22Rv1 (cell line): ENCODE measurements around the gene DLG4.
A peak's percentile ranks its signal among the peaks of the same experiment; 100 is the strongest.

ENCODE experiments used
- H3K27ac ChIP-seq: fragments of 450-650 bp; 2 replicates; pipeline ENCODE4 v1.5.1; 2017
- CTCF ChIP-seq: fragments of 450-650 bp; IDR thresholded peaks from 2 replicates; pipeline ENCODE4 v1.5.1; 2017; ENCODE audit warnings: mild to moderate bottlenecking
- ZFX ChIP-seq: fragments of 450-650 bp; IDR thresholded peaks from 2 replicates; pipeline ENCODE4 v1.6.1; 2017; ENCODE audit warnings: antibody characterized with exemption, borderline replicate concordance

DLG4 gene

DNA sequence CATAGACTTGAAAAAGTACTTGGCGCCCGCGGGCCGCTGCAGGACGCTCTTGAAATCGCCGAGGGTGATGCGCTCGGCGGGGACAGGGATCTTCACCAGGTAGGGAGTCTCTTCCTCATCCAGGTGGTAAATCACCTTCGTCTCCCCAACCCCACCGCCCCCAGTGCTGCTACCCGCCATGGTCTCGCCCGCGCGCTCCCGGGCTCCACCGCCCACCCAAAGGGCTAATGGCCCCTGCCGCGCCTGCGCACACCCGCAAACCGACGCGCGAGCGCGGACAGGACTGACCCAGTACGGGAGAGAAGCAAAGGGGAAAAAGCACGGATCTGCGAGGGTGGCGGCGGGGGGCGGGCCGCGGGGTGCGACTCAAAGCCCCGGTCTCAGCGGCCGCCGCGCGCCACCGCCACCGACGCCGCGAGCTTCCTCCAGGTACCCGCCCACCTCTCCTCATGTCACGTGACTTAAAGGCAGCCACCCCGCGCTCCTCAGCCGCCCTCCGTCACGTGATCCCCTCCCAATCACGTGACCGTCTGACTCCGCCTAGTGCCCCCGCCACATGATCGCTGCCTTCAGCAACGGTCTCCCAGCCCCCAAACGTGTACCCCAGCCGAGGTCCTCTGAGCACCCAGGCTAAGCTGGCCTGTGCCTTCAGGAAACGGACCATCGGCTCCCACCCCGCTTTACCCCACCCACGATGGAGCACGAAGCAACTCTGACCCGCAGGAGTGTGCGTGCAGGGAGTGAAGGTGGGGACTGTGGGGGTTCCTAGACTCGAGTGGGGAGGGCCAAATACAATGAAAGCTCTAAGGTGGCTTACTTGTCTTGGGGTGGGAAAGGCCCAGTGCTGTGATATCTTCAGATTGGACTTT is 14.7 kb upstream of the DLG4 start, which contains the start of gene DVL2:
Gene DVL2, minus strand, starts transcription at position 435 of the 869 bp plus-strand sequence. Its CDS starts 255 bp downstream, at position 180.
- peak within 1 kb of the TSS; percentile 98 for H3K27ac ChIP-seq
- TF ChIP-seq ZFX (no peak), CTCF (no peak)

DNA sequence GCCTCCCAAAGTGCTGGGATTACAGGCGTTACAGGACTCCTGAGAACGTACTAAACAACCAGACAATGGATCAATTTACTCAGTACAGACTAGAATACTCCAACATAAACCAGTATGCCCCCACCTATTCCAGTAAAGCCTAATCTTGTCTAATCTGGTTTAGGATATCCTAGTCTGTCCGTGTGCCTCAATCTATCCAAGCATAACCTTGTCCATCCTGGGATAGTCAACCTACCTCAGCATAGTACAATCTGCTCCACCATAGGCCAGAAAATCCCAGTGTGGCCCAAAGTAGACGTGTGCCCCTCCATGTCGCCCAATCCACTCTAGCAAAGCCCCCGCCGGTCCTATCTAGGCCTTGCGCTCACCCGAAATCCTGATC is 14.1 kb upstream of the DLG4 start:
- no peak for TF ChIP-seq CTCF
- TF ChIP-seq ZFX = no peak

GRCh38 chr17:7232114-7232513 is 12.5 kb upstream of the DLG4 start:
- TF ChIP-seq ZFX = no peak
- TF ChIP-seq CTCF = no peak

More for the DNA sequence above, 14.1 kb upstream of the DLG4 start:
- H3K27ac ChIP-seq = peak overlapping the region; percentile 98

GRCh38 chr17:7229504-7229903 is 9.9 kb upstream of the DLG4 start:
- H3K27ac ChIP-seq = no peak overlapping the region
- TF ChIP-seq ZFX = no peak
- no peak for TF ChIP-seq CTCF

More at GRCh38 chr17:7232114-7232513, 12.5 kb upstream of the DLG4 start:
- H3K27ac ChIP-seq = no peak overlapping the region

DNA sequence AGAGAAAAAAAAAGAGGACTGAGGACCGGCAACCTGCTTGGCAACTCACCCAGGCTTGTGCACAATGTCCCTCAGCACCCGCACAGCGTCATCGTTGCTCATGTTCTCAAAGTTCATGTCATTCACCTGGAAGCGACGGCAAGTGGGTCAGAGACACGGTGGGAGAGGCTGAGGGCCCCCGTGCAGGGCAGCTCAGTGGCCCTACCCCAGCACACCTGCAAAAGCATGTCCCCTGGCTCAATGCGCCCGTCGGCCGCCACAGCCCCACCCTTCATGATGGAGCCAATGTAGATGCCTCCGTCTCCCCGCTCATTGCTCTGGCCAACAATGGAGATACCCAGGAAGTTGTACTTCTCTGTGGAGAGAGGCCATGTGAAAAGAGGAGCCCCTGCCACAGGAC is 9.3 kb upstream of the DLG4 start:
- no peak overlapping the region; the same call in 1 of the 2 replicates for H3K27ac ChIP-seq
- TF ChIP-seq ZFX (no peak), CTCF (no peak)

GRCh38 chr17:7226721-7227710 is 7.4 kb upstream of the DLG4 start:
- TF ChIP-seq CTCF = no peak
- no peak for TF ChIP-seq ZFX
- H3K27ac ChIP-seq = peak overlapping the region; percentile 98; the same call in 1 of the 2 replicates
